Gastrocnemius medialis (tissue), 4 donors: ENCODE data around the gene TPSD1.
"Not testable (repeated sequence)": the region's sequence is repeated elsewhere in the genome, so short reads cannot be mapped to it uniquely, and the experiment has no call there.

Experiments
- POLR2A ChIP-seq, 2 donors: fragments of 450-650 bp; IDR thresholded peaks; one replicate each; pipeline ENCODE4 v1.6.1; 2017; ENCODE audit warnings: antibody characterized with exemption in 2 of 2, mild to moderate bottlenecking in 2 of 2, moderate library complexity in 2 of 2
- TF ChIP-seq, protein P1 (sequence below), 5 experiments: fragments of 450-650 bp in 3 of 5; fragments of 200-600 bp in 2 of 5; sonication (generic) in 2 of 5; IDR thresholded peaks in 4 of 5; conservative IDR thresholded peaks in 1 of 5; 1 replicate in 4 of 5; 2 replicates in 1 of 5; pipeline ENCODE4 v1.5.1; 2016 to 2019; ENCODE audit warnings: antibody characterized with exemption in 5 of 5, mild to moderate bottlenecking in 3 of 5, moderate library complexity in 3 of 5

DNA sequence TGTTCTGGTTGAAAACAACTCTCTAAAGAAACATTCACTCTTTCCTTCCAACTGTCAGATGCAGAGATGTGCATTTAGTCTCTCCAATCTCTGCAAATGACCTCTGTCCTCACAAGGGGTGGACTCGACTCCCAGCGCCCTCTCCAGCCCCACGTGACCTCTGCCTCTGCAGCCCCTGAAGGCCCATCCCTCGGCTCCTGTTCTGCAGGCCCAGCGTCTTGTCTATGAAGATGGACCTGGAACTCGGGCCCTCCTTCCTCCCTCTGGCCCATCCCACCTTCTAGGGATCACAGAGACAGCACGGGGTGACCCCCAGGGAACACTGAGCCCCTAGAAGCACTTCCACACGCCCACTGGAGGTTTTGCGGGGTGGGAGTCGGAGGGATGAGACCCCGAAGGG, 12.5 kb upstream of the TPSD1 start:
- TF ChIP-seq, protein P1, sequence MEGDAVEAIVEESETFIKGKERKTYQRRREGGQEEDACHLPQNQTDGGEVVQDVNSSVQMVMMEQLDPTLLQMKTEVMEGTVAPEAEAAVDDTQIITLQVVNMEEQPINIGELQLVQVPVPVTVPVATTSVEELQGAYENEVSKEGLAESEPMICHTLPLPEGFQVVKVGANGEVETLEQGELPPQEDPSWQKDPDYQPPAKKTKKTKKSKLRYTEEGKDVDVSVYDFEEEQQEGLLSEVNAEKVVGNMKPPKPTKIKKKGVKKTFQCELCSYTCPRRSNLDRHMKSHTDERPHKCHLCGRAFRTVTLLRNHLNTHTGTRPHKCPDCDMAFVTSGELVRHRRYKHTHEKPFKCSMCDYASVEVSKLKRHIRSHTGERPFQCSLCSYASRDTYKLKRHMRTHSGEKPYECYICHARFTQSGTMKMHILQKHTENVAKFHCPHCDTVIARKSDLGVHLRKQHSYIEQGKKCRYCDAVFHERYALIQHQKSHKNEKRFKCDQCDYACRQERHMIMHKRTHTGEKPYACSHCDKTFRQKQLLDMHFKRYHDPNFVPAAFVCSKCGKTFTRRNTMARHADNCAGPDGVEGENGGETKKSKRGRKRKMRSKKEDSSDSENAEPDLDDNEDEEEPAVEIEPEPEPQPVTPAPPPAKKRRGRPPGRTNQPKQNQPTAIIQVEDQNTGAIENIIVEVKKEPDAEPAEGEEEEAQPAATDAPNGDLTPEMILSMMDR (IDR thresholded peaks at IDR 0.05 in 4 of 5, conservative IDR thresholded peaks at IDR 0.05 in 1 of 5): not testable (repeated sequence)
- not testable (repeated sequence) for TF ChIP-seq POLR2A (IDR thresholded peaks at IDR 0.05)
